Aorta (tissue), 5 donors: ENCODE data around the gene TUBE1. TPM values are rescaled to one million over a fixed set of nuclear protein-coding genes. Genes with fewer than 3 reads are reported as not detected.

Experiments used
- ATAC-seq: fragments of 200-7000 bp; cut with Tn5 transposase; one replicate; pipeline ENCODE4 v1.9.1; 2022; ENCODE audit warnings: moderate library complexity; ENCODE audit not compliant: low FRiP score
- DNase-seq, 2 donors: peaks; one replicate each; pipeline ENCODE4 v3.0.0-alpha.2; 2020
- H3K27ac ChIP-seq, 2 donors: one replicate each; pipeline ENCODE4 v1.5.1; 2013; ENCODE audit warnings: low read length in 2 of 2, mild to moderate bottlenecking in 2 of 2, moderate library complexity in 2 of 2, control low read depth in 1 of 2, inconsistent platforms in 1 of 2, low read depth in 1 of 2
- H3K27me3 ChIP-seq, 2 donors: one replicate each; pipeline ENCODE4 v1.6.1; 2013; ENCODE audit warnings: control low read depth in 1 of 2, low read length in 1 of 2, mild to moderate bottlenecking in 1 of 2, moderate library complexity in 1 of 2; ENCODE audit not compliant: insufficient read depth in 2 of 2, control insufficient read depth in 1 of 2
- H3K36me3 ChIP-seq, 2 donors: one replicate each; pipeline ENCODE4 v1.6.1; 2013; ENCODE audit warnings: control low read depth in 1 of 2, low read length in 1 of 2, mild to moderate bottlenecking in 1 of 2; ENCODE audit not compliant: insufficient read depth in 2 of 2, control insufficient read depth in 1 of 2
- H3K4me1 ChIP-seq, 2 donors: one replicate each; pipeline ENCODE4 v1.6.1; 2013; ENCODE audit warnings: low read length in 2 of 2, control low read depth in 1 of 2, mild to moderate bottlenecking in 1 of 2, moderate library complexity in 1 of 2; ENCODE audit not compliant: insufficient read depth in 2 of 2, control insufficient read depth in 1 of 2
- H3K4me3 ChIP-seq, 2 donors: one replicate each; pipeline ENCODE4 v1.5.1; 2013; ENCODE audit warnings: low read length in 2 of 2, control low read depth in 1 of 2, mild to moderate bottlenecking in 1 of 2
- H3K9me3 ChIP-seq: one replicate; pipeline ENCODE4 v1.6.1; 2013; ENCODE audit warnings: mild to moderate bottlenecking, low read length; ENCODE audit not compliant: control insufficient read depth
- WGBS, 2 donors: extraction: QIAGEN DNeasy Blood & Tissue Kit; methylation state at CpG; one replicate each; pipeline ENCODE4 v1.1.7; 2013; 5-methylcytosine and 5-hydroxymethylcytosine counted together
- intact Hi-C, 2 donors: fragments of 100-400 bp; cut with DNase I; formaldehyde crosslinking; loops; one replicate each; pipeline versions ENCODE4 v1.14.2 to v1.15.0; 2022
- polyA plus RNA-seq, 2 donors: library from polyadenylated mRNA; stranded (reverse); fragments of 200-250 nt; gene quantifications; one replicate each; pipeline ENCODE4 v1.2.3, GENCODE V29; 2013
- total RNA-seq, 2 donors: library from RNA; stranded (reverse); fragmentation: NEBNext Ultra II Directional; extraction: Animal tissue kit (Norgen Biotek cat#: 25700); gene quantifications; one replicate each; pipeline ENCODE4 v1.2.1, GENCODE V29; 2021
- donor health status: healthy with polysubstance abuse.
- donor health status: Bipolar disorder and iron deficiency.
- donor health status: DM: no; HTN: no; CAD: no.
- donor health status: DM: no; HTN: no; CAD: no.
- donor health status: DM: yes; HTN: yes; CAD: no.

Gene TUBE1
- total and polyA plus RNA-seq, 4 donors, result 10.1 to 39.1 (median 23.5) TPM

- no peaks in the 10 kb centered on the region for H3K27me3 ChIP-seq
- H3K4me1 ChIP-seq, result no peaks in the 10 kb centered on the region
- DNase-seq, result no peak
- no peak for ATAC-seq
- H3K36me3 ChIP-seq, result no peaks in the 10 kb centered on the region
- H3K4me3 ChIP-seq, result no peak overlapping the region
- H3K9me3 ChIP-seq, result no peaks in the 10 kb centered on the region
- WGBS, 2 donors, result 79 to 87% methylated on average over 3 of the region's 3 CpGs
- intact Hi-C loops, result no loop called here
- H3K27ac ChIP-seq, result no peak overlapping the region
Measured at GRCh38 chr6:112027942-112028674, 59.2 kb downstream of the TUBE1 start.

- ATAC-seq, result no peak
- no peak overlapping the region for H3K4me3 ChIP-seq
- no peak overlapping the region for H3K27ac ChIP-seq
- WGBS, 2 donors, result 95 to 96% methylated on average over 4 of the region's 4 CpGs
- intact Hi-C loops, result no loop called here
- no peaks in the 10 kb centered on the region for H3K36me3 ChIP-seq
- no peak for DNase-seq
- no peaks in the 10 kb centered on the region for H3K27me3 ChIP-seq
- no peaks in the 10 kb centered on the region for H3K9me3 ChIP-seq
- no peaks in the 10 kb centered on the region for H3K4me1 ChIP-seq
Measured at GRCh38 chr6:112026933-112027332, 60.3 kb downstream of the TUBE1 start.

- intact Hi-C loops, result no loop called here
- H3K9me3 ChIP-seq, result no peaks in the 10 kb centered on the region
- H3K27me3 ChIP-seq, result no peaks in the 10 kb centered on the region
- ATAC-seq, result no peak
- H3K4me3 ChIP-seq, result no peak overlapping the region
- 97 to 98% methylated on average over 4 of the region's 4 CpGs for WGBS, 2 donors
- H3K4me1 ChIP-seq, result no peaks in the 10 kb centered on the region
- no peak for DNase-seq
- H3K36me3 ChIP-seq, result no peaks in the 10 kb centered on the region
- H3K27ac ChIP-seq, result no peak overlapping the region
Measured at GRCh38 chr6:112024464-112024863, 62.8 kb downstream of the TUBE1 start.

GRCh38 chr6:112022749-112023148 lies 64.5 kb downstream of the TUBE1 start:
- Histone ChIP-seq H3K27ac (no peak overlapping the region), H3K27me3 (no peaks in the 10 kb centered on the region), H3K4me3 (no peak overlapping the region), H3K36me3 (no peaks in the 10 kb centered on the region), H3K9me3 (no peaks in the 10 kb centered on the region), H3K4me1 (peaks cover 0 to 2% of the 10 kb centered on the region in 2 donors)
- no peak for ATAC-seq
- no peak for DNase-seq
- intact Hi-C loops, result no loop called here

DNA sequence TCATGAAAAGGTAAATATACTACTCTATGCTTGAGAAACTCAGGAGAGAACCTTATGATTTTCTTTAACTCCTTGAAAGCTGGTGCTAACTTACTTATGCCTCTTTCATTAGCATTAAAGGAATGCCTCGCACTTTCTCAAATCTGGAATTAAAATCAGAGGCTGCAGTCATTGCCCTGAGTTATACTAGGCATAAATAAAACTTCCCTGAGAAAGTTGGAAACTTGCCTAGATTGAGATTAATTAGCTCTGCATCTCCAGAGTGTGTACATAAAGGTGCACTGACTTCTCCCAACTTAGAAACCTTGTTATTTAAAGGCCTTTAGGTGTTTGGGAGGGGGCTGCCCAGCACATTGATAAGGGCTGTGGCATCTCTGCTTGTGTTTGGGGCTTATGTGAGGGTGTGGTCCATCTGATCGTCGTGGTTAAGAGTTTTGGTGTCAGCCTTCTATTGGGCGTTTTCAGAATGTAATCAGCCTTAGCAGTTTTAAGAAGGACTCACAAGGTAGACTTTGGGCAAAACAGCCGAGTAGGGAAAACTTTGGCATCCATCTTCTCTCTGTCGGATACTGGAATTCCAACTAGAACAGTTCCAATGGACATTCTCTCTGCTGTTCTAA lies 65.5 kb downstream of the TUBE1 start:
- 67 to 69% methylated on average over 6 of the region's 6 CpGs for WGBS, 2 donors
- Histone ChIP-seq H3K4me3 (no peak overlapping the region), H3K27me3 (no peaks in the 10 kb centered on the region), H3K4me1 (peaks cover 0 to 2% of the 10 kb centered on the region in 2 donors), H3K36me3 (no peaks in the 10 kb centered on the region), H3K9me3 (no peaks in the 10 kb centered on the region), H3K27ac (no peak overlapping the region)
- ATAC-seq, result no peak
- DNase-seq, result no peak
- intact Hi-C loops, result no loop called here

Other genes with a start within 250 kb of the TUBE1 start
- 100 to 1,000 TPM; 100 to 162 TPM for gene FYN, start 214.0 kb downstream of the TUBE1 start, total RNA-seq
- 10 to 100 TPM; 31.7 to 32.5 TPM for gene FYN, start 214.0 kb downstream of the TUBE1 start, polyA plus RNA-seq
- not detected for gene CCN6, start 33.4 kb downstream of the TUBE1 start, total RNA-seq
- gene CCN6, start 33.4 kb downstream of the TUBE1 start, polyA plus RNA-seq, result not detected
- 10 to 100 TPM; 13.8 to 23.0 TPM for gene FAM229B, start 109 bp upstream of the TUBE1 start, total RNA-seq
- 10 to 100 TPM; 31.2 to 39.3 TPM for gene FAM229B, start 109 bp upstream of the TUBE1 start, polyA plus RNA-seq
- gene LAMA4, start 167.1 kb upstream of the TUBE1 start, total RNA-seq, result 100 to 1,000 TPM in 1 of 2 donors, 10 to 100 TPM in 1; 71.4 to 150 TPM
- 10 to 100 TPM in 1 of 2 donors, 1 to 10 TPM in 1; 7.8 to 63.5 TPM for gene LAMA4, start 167.1 kb upstream of the TUBE1 start, polyA plus RNA-seq